Bronchial epithelial cell (primary cell): ENCODE data around the gene TROAP. TPM values are rescaled to one million over a fixed set of nuclear protein-coding genes. Genes with fewer than 3 reads are reported as not detected.

ENCODE experiments used
- DNase-seq: peaks from one replicate; pipeline ENCODE4 v3.0.0-alpha.2; 2010; ENCODE audit warnings: low read depth
- FAIRE-seq: peaks from 2 replicates; lab custom pipeline; 2011; peaks lifted over from hg19 to GRCh38; lab: Jason Lieb, UNC
- H3K27me3 ChIP-seq: 2 replicates; pipeline ENCODE4 v1.5.1; 2011; ENCODE audit warnings: low read length; ENCODE audit not compliant: control insufficient read depth, insufficient read depth
- H3K36me3 ChIP-seq: 2 replicates; pipeline ENCODE4 v1.5.1; 2011; ENCODE audit warnings: low read length; ENCODE audit not compliant: control insufficient read depth, insufficient read depth
- H3K4me3 ChIP-seq: 2 replicates; pipeline ENCODE4 v1.5.1; 2011; ENCODE audit warnings: mild to moderate bottlenecking, low read depth, low read length, control low read depth
- CTCF ChIP-seq: IDR thresholded peaks from 2 replicates; pipeline ENCODE4 v1.5.1; 2011; ENCODE audit warnings: mild to moderate bottlenecking, moderate library complexity, low read length, control low read depth, inconsistent platforms; ENCODE audit not compliant: insufficient read depth, severe bottlenecking
- total RNA-seq: library from RNA; depleted of rRNA; stranded (reverse); fragments of >200 nt; gene quantifications from 2 replicates; pipeline ENCODE4 v1.2.1, GENCODE V29; 2014

Gene TROAP
- total RNA-seq, 1 donor from 2014 or later = 2.6 TPM

GRCh38 chr12:49352351-49352750, 29.3 kb downstream of the TROAP start:
- TF ChIP-seq CTCF = no peak
- Histone ChIP-seq H3K36me3 (no peaks in the 10 kb centered on the region), H3K27me3 (no peaks in the 10 kb centered on the region), H3K4me3 (no peak overlapping the region)
- no peak for FAIRE-seq
- no peak for DNase-seq

DNA sequence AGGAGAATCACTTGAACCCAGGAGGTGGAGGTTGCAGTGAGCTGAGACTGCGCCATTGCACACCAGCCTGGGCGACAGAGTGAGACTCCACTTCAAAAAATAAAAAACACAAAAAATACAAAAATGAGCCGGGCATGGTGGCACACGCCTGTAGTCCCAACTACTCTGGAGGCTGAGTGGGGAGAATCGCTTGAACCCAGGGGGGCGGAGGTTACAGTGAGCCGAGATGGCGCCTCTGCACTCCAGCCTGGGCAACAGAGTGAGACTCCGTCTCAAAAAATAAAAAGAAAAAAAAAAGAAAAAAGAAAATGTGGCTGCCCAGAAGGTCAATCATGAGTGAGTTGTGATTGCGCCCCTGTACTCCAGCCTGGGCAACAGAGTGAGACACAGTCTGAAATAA, 32.9 kb downstream of the TROAP start:
- Histone ChIP-seq H3K36me3 (no peaks in the 10 kb centered on the region), H3K27me3 (no peaks in the 10 kb centered on the region), H3K4me3 (no peak overlapping the region)
- DNase-seq (no peak), FAIRE-seq (no peak)
- TF ChIP-seq CTCF = no peak

DNA sequence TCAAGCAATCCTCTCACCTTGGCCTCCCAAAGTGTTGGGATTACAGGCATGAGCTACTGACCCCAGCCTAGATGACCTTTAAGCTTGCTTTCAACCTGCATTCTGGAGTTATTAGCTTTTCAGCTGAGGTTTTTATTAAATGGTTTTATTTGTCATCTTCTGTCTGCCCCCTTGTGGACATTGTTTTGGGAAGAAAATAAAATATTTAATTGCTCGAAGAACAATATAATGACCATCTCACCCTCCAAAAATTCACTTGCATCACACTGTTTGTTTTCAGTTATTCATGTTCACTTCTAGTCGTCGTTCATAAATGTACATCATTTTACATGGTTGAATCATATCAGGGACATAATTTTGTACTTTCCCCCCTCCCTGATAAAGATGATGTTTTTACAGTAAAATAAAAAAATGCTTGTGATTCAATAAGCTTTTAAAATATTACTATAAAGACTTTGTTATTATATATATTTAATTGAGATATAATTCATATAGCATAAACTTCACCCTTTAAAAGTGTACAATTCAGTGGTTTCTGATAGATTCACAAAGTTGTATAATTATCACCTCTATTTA, 34.1 kb downstream of the TROAP start:
- H3K36me3 ChIP-seq = no peaks in the 10 kb centered on the region
- no peak for FAIRE-seq
- peak; percentile 67 for DNase-seq

GRCh38 chr12:49358483-49359141, 35.6 kb downstream of the TROAP start:
- Histone ChIP-seq H3K4me3 (no peak overlapping the region), H3K27me3 (no peaks in the 10 kb centered on the region), H3K36me3 (no peaks in the 10 kb centered on the region)
- DNase-seq = peak; percentile 60
- TF ChIP-seq CTCF = peak; percentile 79
- no peak for FAIRE-seq

More for the DNA sequence above, 34.1 kb downstream of the TROAP start:
- H3K4me3 ChIP-seq = no peak overlapping the region
- H3K27me3 ChIP-seq = no peaks in the 10 kb centered on the region
- peak; percentile 22 for TF ChIP-seq CTCF

DNA sequence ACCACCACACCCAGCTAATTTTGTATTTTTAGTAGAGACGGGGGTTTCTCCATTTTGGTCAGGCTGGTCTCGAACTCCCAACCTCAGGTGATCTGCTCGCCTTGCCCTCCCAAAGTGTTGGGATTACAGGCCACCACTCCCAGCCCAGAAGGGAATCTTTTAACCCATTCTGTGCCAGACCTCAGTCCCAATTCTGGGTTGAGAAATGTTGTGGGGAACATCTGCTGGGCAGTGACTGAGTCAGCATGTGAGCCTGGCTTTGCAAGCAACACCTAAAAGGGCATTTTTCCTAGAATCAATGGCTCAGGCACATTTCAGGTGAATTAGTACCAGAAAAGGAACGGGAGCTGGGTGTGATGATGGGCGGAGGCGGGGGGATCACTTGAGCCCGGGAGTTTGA, 36.6 kb downstream of the TROAP start:
- no peak for TF ChIP-seq CTCF
- Histone ChIP-seq H3K4me3 (no peak overlapping the region), H3K36me3 (no peaks in the 10 kb centered on the region), H3K27me3 (no peaks in the 10 kb centered on the region)
- DNase-seq = no peak
- FAIRE-seq = no peak
